Epithelial cell of esophagus (primary cell): ENCODE results near the gene PIK3R3.
A peak's percentile ranks its signal among the peaks of the same experiment; 100 is the strongest.
"Not testable (repeated sequence)": the region's sequence is repeated elsewhere in the genome, so short reads cannot be mapped to it uniquely, and the experiment has no call there.

Experiments used
- DNase-seq: peaks from one replicate; pipeline ENCODE4 v3.0.0; 2010; ENCODE audit warnings: low read depth
- H3K4me3 ChIP-seq: 2 replicates; pipeline ENCODE4 v1.5.1; 2011; ENCODE audit warnings: mild to moderate bottlenecking, low read length, control low read depth
- CTCF ChIP-seq: IDR thresholded peaks from 2 replicates; pipeline ENCODE4 v1.5.1; 2011; ENCODE audit warnings: low read depth, mild to moderate bottlenecking, low read length, control low read depth, inconsistent platforms; ENCODE audit not compliant: insufficient read depth; ENCODE audit errors: missing control alignments

The PIK3R3 gene

GRCh38 chr1:46096269-46097148, 35.9 kb downstream of the PIK3R3 start:
- H3K4me3 ChIP-seq, result no peak overlapping the region
- no peak for TF ChIP-seq CTCF
- DNase-seq, result no peak

- DNase-seq, H3K4me3 ChIP-seq: not testable (repeated sequence)
Measured at GRCh38 chr1:46095110-46095509, 37.3 kb downstream of the PIK3R3 start.

GRCh38 chr1:46094471-46095005, 37.9 kb downstream of the PIK3R3 start:
- H3K4me3 ChIP-seq, result no peak overlapping the region
- no peak for DNase-seq
- TF ChIP-seq CTCF, result no peak

GRCh38 chr1:46093832-46094231, 38.6 kb downstream of the PIK3R3 start:
- DNase-seq, H3K4me3 ChIP-seq: not testable (repeated sequence)

- DNase-seq, result peak; percentile 19
- no peak overlapping the region for H3K4me3 ChIP-seq
- TF ChIP-seq CTCF, result no peak
Measured at GRCh38 chr1:46087891-46088290, 44.5 kb downstream of the PIK3R3 start.

- H3K4me3 ChIP-seq, result no peak overlapping the region
- no peak for TF ChIP-seq CTCF
- peak; percentile 64 for DNase-seq
Measured at GRCh38 chr1:46086576-46086975, 45.9 kb downstream of the PIK3R3 start.

- no peak overlapping the region for H3K4me3 ChIP-seq
- peak; percentile 44 for DNase-seq
- no peak for TF ChIP-seq CTCF
Measured at GRCh38 chr1:46084553-46085451, 47.6 kb downstream of the PIK3R3 start.
